Prostate gland (tissue), 2 donors: ENCODE measurements around the gene RHBDD2.

Source experiments
- CTCF ChIP-seq, 4 experiments: fragments of 200-600 bp in 2 of 4; fragments of 450-650 bp in 2 of 4; sonication (generic) in 2 of 4; IDR thresholded peaks; 1 replicate in 3 of 4; 2 replicates in 1 of 4; pipeline ENCODE4 v1.5.1; 2016 to 2019; ENCODE audit warnings: antibody characterized with exemption in 4 of 4, mild to moderate bottlenecking in 2 of 4, moderate library complexity in 2 of 4
- POLR2A ChIP-seq: fragments of 450-650 bp; IDR thresholded peaks from one replicate; pipeline ENCODE4 v1.6.1; 2016; ENCODE audit warnings: antibody characterized with exemption, mild to moderate bottlenecking

- TF ChIP-seq CTCF (IDR thresholded peaks at IDR 0.05) = no peak
- TF ChIP-seq POLR2A = no peak
Observed at GRCh38 chr7:75928568-75928914, 49.7 kb downstream of the RHBDD2 start.
